RWPE1 (cell line): Measurements from ENCODE around the gene PRDM10.

Source experiments
- CTCF ChIA-PET: fragments of 350-600 bp; sonication (Branson Sonifier 250); formaldehyde crosslinking; extraction: SDS; loops from one replicate; lab custom pipeline; 2021; lab: Yijun Ruan, JAX
- POLR2A ChIA-PET: fragments of 400-600 bp; formaldehyde crosslinking; extraction: SDS; loops from one replicate; lab custom pipeline; 2020; ENCODE audit warnings: antibody characterized with exemption; ENCODE audit not compliant: low non-redundant PET; lab: Yijun Ruan, JAX
- DNase-seq: peaks from one replicate; pipeline ENCODE4 v3.0.0; 2012; ENCODE audit warnings: low spot score
- H3K27ac ChIP-seq: fragments of 450-650 bp; 2 replicates; pipeline ENCODE4 v1.5.1; 2017
- TF ChIP-seq, protein P1 (sequence below): fragments of 450-650 bp; conservative IDR thresholded peaks from 2 replicates; pipeline ENCODE4 v1.5.1; 2017; ENCODE audit warnings: low read depth, mild to moderate bottlenecking

PRDM10 gene

DNA sequence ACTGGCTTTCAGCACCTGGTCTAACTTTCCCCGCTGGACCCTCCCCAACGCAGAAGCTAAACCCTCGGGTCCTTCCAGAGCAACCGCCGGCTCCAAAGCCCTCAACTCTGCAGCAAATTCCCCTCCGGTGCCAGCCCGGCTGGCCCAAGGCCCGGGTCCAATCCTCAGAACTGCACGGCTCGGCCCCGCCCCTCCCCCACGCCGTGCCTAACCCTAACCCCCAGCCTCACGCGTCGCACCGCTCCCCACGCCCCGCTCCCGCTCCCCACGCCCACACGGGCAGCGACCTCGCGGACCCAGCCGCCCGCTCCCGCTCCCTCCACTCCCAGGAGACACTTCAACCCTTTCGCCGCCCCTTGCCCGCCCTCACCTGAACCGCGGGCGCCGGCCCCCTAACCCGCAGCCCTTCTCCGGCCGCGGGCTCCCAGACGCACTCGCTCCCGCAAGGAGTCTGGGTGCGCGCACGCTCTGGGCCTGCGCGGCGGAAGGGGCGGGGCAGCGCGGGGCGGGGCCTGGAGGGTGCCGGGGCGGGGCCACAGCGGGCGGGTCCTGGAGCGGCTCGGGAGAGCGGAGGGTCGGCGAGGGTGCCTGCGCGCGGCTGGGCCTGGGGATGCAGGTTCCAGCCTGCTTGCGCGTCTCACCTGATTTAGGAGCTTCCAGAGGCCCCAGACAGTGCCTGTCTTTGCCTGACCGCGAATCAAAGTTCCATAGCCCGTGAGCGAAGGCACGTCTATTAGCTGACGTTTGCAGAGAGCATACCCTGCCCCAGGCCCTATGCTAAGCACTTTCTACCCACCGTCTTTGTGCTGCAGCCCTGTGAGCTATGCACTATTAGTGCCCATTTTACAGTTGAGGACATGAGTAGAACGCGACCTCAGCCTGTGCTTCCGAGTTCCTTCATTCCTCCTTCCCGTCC is 107.3 kb downstream of the PRDM10 start, which contains the start of gene NFRKB:
Gene NFRKB, minus strand, starts transcription at position 453 of the 916 bp plus-strand sequence. CDS start 2,729 bp downstream, outside the sequence.
- DNase-seq = peak; percentile 93
- ChIA-PET POLR2A (interaction anchor here (0.5 kb wide), 1 partner anchor 39 kb away, joined by 7 read pairs; no protein-coding TSS in a partner anchor), CTCF (no interaction called here)
- TF ChIP-seq, protein P1, sequence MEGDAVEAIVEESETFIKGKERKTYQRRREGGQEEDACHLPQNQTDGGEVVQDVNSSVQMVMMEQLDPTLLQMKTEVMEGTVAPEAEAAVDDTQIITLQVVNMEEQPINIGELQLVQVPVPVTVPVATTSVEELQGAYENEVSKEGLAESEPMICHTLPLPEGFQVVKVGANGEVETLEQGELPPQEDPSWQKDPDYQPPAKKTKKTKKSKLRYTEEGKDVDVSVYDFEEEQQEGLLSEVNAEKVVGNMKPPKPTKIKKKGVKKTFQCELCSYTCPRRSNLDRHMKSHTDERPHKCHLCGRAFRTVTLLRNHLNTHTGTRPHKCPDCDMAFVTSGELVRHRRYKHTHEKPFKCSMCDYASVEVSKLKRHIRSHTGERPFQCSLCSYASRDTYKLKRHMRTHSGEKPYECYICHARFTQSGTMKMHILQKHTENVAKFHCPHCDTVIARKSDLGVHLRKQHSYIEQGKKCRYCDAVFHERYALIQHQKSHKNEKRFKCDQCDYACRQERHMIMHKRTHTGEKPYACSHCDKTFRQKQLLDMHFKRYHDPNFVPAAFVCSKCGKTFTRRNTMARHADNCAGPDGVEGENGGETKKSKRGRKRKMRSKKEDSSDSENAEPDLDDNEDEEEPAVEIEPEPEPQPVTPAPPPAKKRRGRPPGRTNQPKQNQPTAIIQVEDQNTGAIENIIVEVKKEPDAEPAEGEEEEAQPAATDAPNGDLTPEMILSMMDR = no peak
- peak within 1 kb of the TSS; percentile 75 for H3K27ac ChIP-seq

DNA sequence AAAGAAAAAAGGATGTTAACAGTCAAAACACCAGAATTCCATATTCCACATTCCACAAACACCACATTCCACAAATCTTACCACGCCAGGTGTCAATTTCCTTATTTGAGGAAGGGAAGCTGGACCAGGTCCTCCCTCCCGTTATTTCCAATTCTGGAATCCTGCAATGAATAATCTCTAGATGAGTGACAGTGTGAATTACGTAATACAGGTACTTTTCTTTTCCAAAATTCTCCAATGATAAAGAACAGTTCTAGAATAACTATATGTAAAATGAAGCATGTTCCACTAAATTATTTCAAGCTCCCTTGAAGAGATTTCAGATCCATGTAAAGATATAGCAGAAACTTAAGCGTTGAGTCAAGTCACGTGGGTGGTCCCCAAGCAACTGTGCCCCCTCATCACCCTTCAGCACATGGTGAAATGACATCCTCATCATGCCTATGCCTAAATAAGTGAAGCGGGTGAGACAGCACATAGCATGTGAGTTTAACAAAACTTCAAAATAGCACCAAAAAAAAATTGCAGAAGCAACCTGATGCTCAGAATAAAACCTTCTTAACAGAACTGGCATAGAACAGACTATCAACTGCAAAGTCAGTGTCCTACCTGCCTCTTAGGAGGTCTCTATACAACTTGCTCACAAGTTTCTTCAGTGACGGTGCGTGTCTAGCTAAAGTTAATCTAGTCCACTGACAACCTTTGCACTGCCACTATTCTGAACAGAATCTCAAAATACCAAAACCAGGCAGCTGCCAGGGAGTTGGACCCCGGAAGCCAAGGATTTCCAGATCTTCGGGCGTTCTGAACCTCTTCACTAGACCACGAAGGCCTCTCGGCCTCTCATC is 108.1 kb downstream of the PRDM10 start:
- ChIA-PET POLR2A (no interaction called here), CTCF (no interaction called here)
- TF ChIP-seq, protein P1 = no peak
- DNase-seq = peak; percentile 34
- peak overlapping the region; percentile 75 for H3K27ac ChIP-seq

DNA sequence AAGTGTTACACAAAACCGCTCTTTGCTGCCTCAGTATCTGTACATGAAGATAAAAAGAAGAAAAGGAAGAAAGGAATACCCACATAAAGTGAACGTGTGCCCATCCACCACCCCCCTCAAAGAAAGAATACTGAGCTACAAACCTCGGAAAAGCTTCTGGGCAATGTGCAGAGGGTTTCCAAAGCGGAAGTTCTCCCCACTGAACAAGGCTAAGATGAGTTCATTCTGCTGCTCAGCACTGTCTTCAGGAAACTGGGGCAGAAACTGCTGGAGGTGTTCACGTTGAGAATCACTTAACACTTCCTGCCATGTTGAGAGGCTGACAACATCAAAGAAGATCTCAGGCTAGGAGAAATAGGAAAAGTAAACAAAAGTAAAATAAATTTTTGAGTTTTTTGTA is 114.2 kb downstream of the PRDM10 start:
- H3K27ac ChIP-seq = no peak overlapping the region
- ChIA-PET CTCF (no interaction called here), POLR2A (no interaction called here)
- TF ChIP-seq, protein P1 = no peak
- no peak for DNase-seq

DNA sequence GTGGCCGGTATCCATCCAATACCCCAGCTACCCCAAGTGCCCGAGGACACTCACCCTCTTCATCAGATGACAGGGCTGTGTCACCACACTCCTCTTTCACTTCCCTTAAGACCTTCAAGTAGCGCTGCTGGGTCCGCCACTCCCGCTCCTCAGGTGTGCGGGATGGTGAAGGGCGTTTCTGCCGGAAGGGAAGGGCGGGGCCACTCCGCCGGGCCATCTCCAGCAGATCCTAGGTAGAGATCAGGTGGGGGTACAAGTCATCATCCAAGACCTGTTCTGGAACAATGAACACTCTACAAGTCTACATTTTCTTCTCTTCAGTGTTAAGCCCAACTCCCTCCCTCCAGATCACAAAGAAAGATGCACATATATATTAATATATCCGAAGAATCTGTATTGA is 117.3 kb downstream of the PRDM10 start:
- DNase-seq = no peak
- H3K27ac ChIP-seq = no peak overlapping the region
- POLR2A ChIA-PET = no interaction called here
- CTCF ChIA-PET = no interaction called here
- TF ChIP-seq, protein P1 = no peak

DNA sequence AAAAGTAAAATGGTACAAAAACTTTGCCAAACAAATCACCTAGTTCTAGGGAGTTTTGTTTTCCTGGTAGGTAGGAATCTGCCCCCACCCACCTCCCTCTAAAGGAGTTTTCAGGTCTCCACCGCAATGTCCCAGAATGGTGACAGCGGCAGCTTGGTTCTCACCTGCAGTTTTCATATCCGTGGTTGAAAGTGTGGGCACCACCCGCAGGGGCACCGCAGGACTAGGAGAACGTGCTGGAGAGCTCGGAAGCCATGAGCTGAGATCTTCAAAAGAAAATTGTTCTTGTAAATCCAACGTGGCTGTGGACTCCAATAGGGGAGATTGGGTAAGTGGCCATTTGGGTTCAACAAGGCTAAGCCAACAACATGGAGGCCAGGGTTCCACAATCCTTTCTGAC is 118.1 kb downstream of the PRDM10 start:
- TF ChIP-seq, protein P1 = no peak
- CTCF ChIA-PET = no interaction called here
- no peak for DNase-seq
- POLR2A ChIA-PET = no interaction called here
- no peak overlapping the region for H3K27ac ChIP-seq

DNA sequence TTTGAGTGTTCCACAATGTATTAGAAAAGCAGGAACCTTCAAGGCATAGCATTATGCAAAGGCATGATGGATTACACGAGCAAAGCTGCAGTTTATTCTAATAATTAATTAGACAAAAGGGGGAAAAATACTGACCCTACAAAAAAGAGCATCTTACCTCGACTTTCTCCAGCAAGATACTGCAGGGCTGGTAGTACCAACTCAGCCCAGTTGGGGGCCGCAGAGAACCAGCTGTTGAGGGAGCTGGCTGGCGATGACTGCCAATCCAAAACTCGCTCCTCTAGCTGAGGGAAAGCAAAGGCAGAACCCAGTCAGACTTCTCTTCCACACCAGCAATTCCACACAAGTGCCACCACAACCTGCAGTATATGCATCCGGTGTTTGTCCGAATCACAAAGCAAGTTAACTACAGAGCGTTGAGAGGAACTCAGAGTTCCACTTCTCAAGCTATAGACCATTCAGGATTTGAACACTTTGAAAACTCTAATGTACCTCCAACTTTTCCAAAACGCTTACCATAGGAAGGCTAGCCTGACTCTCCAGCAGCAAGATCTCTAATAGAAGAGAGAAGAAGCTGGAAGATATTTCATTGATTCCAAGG is 121.0 kb downstream of the PRDM10 start:
- ChIA-PET CTCF (interaction anchor here (0.7 to 1.1 kb wide), 4 partner anchors 41 to 525 kb away, joined by 4 read pairs; no protein-coding TSS in a partner anchor), POLR2A (no interaction called here)
- TF ChIP-seq, protein P1 = peak; percentile 44
- DNase-seq = peak; percentile 51
- no peak overlapping the region for H3K27ac ChIP-seq
